KOPT-K1 (cell line): ENCODE measurements around the gene PEX16.

ENCODE experiments used
- H3K27ac ChIP-seq: fragments of 200-600 bp; sonication (generic); 2 replicates; pipeline ENCODE4 v1.5.1; 2016; ENCODE audit warnings: antibody characterized with exemption, mild to moderate bottlenecking, low read depth, low read length; ENCODE audit not compliant: poor library complexity, severe bottlenecking
- H3K36me3 ChIP-seq: fragments of 200-600 bp; sonication (generic); 2 replicates; pipeline ENCODE4 v1.5.1; 2017; ENCODE audit warnings: antibody characterized with exemption, mild to moderate bottlenecking, low read length, moderate library complexity; ENCODE audit not compliant: insufficient read depth
- H3K9me3 ChIP-seq: fragments of 200-600 bp; sonication (generic); 2 replicates; pipeline ENCODE4 v1.5.1; 2017; ENCODE audit warnings: antibody characterized with exemption, low read length, mild to moderate bottlenecking; ENCODE audit not compliant: insufficient read depth, poor library complexity, severe bottlenecking

Gene PEX16

GRCh38 chr11:45926536-45927331 is 9.1 kb upstream of the PEX16 start:
- no peaks in the 10 kb centered on the region for H3K36me3 ChIP-seq
- H3K9me3 ChIP-seq, result no peaks in the 10 kb centered on the region
- peak overlapping the region; percentile 20 for H3K27ac ChIP-seq

DNA sequence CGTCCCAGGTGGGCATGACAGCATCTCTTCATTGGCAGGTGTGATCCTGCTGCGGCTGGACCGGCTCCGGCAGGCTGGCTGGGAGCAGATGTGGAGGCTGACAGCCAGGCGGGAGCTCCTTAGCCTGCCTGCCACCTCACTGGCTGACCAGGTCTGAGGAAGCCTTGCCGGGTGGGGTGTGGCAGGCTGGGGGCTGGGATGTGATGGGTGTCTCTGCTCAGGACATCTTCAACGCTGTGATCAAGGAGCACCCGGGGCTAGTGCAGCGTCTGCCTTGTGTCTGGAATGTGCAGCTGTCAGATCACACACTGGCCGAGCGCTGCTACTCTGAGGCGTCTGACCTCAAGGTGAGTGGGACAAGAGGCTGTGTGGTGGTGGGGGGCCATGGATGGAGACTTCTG is 8.3 kb upstream of the PEX16 start:
- H3K27ac ChIP-seq, result no peak overlapping the region
- H3K9me3 ChIP-seq, result no peaks in the 10 kb centered on the region
- H3K36me3 ChIP-seq, result no peaks in the 10 kb centered on the region

GRCh38 chr11:45925550-45925949 is 7.9 kb upstream of the PEX16 start:
- no peaks in the 10 kb centered on the region for H3K36me3 ChIP-seq
- H3K9me3 ChIP-seq, result no peaks in the 10 kb centered on the region
- H3K27ac ChIP-seq, result no peak overlapping the region

DNA sequence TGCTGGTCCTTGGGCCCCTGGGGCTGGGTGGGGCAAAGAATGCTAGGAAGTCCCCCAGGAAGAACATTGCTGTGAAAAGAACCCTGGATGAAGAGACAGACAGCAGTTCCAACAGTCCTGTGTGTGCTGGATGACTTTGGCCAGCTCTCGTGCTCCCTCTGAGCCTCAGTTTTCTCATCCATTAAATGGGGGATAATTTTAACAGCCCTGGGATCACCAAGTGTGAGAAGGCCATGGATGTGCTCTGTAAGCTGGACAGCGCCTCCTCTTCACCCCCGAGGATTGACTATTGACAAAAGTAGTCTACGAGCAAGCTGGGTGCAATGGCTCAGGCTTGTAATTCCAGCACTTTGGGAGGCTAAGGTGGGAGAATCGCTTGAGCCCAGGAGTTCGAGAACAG is 7.2 kb upstream of the PEX16 start:
- H3K9me3 ChIP-seq, result no peaks in the 10 kb centered on the region
- no peak overlapping the region for H3K27ac ChIP-seq
- no peaks in the 10 kb centered on the region for H3K36me3 ChIP-seq

DNA sequence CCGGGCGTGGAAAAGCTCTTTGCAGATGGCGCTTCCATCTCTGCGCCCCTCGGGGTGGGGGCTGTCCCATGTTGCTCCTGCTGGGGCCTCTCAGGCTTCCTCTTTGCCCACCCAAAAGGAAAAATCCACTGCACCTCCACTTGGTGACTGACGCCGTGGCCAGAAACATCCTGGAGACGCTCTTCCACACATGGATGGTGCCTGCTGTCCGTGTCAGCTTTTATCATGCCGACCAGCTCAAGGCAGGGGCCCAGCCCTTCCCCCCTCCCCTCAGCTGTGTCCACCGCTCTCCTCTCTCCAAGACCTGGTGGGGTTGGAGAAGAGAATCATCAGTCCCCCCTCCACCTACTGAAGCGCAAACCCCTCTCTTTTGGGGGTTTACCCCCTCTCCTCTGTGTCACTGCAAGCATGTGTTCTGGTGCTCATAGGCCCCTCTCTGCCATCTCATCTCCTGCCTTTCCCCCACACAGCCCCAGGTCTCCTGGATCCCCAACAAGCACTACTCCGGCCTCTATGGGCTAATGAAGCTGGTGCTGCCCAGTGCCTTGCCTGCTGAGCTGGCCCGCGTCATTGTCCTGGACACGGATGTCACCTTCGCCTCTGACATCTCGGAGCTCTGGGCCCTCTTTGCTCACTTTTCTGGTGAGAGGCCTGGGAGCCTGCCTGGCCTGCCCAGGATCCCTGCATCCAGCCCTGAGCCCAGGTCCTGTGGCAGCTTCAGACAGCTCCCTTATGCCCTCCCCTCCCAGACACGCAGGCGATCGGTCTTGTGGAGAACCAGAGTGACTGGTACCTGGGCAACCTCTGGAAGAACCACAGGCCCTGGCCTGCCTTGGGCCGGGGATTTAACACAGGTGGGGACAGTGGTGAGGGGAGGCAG is 6.6 kb upstream of the PEX16 start:
- H3K27ac ChIP-seq, result no peak overlapping the region
- H3K36me3 ChIP-seq, result no peaks in the 10 kb centered on the region
- no peaks in the 10 kb centered on the region for H3K9me3 ChIP-seq

GRCh38 chr11:45922425-45923082 is 4.9 kb upstream of the PEX16 start, which contains the start of gene LARGE2:
LARGE2 (plus strand) TSS chr11:45922656; CDS start chr11:45922883, 227 bp downstream.
- H3K9me3 ChIP-seq, result no peaks in the 10 kb centered on the region
- no peaks in the 10 kb centered on the region for H3K36me3 ChIP-seq
- no peak within 1 kb of the TSS for H3K27ac ChIP-seq

DNA sequence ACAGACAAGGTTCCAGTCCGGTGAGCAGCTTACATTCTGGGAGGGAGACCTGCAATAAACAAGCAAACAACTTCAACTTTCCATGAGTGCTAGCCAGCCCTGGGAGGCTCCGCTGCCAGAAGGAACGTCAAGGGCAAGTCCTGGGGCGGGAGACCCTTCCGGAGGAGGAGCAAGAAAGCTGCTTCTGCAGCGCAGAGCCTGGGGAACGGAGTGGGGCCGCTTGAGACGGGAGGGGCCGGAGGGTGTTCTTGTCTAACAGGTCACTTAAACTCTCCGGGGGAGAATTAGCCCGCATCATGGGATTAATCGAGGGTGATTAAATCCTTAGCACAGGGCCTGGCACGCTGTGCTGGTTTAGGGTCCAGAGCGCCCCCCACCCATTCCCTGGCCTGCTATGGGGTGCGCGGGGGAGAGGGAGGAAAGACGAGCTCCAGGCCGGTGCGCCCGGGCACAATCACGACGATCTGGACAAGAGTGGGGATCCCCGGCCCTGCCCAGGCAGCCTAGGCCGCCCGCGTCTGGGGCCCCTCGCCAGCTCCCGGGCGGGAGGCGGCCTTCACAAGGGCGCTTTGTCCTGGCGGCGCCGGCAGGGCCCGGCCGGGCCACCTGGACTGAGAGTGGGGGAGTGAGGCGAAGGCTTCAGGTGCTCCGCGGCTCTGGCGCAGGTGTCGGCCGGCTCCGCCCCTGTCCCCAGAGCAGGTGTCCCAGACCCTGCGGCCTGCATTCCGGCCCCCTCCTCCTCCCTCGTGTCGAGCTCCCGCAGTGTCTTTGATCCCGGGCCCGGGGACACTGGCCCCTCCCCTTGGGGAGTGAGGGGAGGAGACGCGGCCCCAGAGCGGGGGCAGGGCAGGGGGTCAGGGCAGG is 4.1 kb upstream of the PEX16 start:
- no peak overlapping the region for H3K27ac ChIP-seq
- H3K36me3 ChIP-seq, result no peaks in the 10 kb centered on the region
- no peaks in the 10 kb centered on the region for H3K9me3 ChIP-seq

- H3K9me3 ChIP-seq, result no peaks in the 10 kb centered on the region
- no peak overlapping the region for H3K27ac ChIP-seq
- H3K36me3 ChIP-seq, result peaks cover 5% of the 10 kb centered on the region; the same call in 1 of the 2 replicates
Measured at GRCh38 chr11:45920531-45921477, 3.1 kb upstream of the PEX16 start.

DNA sequence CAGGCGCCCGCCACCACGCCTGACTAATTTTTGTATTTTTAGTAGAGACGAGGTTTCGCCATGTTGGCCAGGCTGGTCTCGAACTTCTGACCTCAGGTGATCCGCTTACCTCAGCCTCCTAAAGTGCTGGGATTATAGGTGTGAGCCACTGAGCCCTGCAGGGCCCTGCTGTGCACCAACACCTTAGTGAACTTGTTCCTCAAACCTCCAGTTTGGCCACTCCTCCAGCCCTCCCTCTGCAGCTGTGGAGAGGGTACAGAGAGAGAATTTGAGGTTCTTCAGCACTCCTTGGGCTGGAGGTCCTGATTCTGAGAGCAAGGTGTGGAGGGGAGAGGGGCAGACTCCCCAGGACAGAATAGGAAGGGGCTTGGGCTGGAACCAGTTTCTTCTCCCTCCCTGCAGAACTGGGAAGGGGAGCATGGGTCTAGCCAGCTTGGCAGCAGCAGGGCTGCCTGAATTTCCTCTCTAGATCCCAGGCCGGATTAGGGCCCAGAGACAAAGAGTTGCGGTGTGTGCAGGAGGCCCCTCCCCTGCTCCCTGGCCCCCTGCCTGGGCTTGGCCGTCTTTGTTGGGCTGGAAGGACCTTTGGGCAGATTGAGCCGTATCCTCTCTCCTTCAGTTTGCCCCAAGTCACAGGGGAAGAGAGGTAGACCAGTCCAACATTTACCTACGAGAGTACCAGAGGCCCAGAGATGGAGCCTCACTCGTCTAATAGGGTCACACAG is 2.3 kb upstream of the PEX16 start:
- no peak overlapping the region for H3K27ac ChIP-seq
- H3K9me3 ChIP-seq, result no peaks in the 10 kb centered on the region
- peaks cover 13% of the 10 kb centered on the region; the same call in 1 of the 2 replicates for H3K36me3 ChIP-seq

DNA sequence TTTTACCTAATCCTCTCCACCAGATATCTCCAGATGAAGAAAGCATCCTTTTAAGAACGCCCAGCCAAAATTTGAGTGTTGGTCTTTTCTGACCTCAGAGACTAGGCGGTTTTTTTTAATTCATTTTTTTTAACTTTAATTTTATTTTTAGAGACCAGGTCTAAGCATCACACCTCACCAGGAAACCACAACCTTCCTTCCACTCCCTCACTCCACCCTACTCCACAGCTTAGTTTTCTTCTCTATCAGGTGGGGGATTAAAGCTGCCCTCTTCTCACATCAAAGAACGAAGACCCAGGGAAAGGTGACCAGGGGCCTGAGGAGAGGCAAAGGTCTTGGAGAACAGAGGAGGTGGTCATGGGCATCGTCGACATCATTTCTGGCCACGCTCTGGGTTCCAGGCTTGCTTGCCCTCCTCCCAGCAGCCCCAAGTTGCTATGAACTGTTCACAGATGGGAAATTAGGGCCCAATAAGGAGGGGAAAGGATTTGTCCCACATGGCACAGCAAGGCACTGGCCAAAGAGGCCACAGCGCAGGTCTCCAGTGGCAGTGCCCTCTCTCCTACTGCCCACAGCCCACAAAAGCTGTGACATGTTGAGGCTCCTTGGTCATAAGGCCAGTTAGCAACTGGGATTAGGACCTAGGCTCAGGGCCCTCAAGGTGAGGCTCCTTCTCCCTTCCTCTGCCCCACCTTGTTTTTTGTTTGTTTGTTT is 1.4 kb upstream of the PEX16 start:
- H3K9me3 ChIP-seq, result no peaks in the 10 kb centered on the region
- peaks cover 22% of the 10 kb centered on the region; the same call in 1 of the 2 replicates for H3K36me3 ChIP-seq
- H3K27ac ChIP-seq, result peak overlapping the region; percentile 76

- Histone ChIP-seq H3K36me3 (peaks cover 29% of the 10 kb centered on the region), H3K9me3 (no peaks in the 10 kb centered on the region), H3K27ac (peak overlapping the region; percentile 76)
Measured at GRCh38 chr11:45918331-45918941, 759 bp upstream of the PEX16 start.

GRCh38 chr11:45917286-45917622 is 423 bp downstream of the PEX16 start:
- Histone ChIP-seq H3K27ac (peak overlapping the region; percentile 76), H3K9me3 (no peaks in the 10 kb centered on the region), H3K36me3 (peaks cover 35% of the 10 kb centered on the region)
